ENCODE results near the gene MAP3K3. TPM values are rescaled to one million over a fixed set of nuclear protein-coding genes. Genes with fewer than 3 reads are reported as not detected.

MAP3K3 gene
- total and polyA plus RNA-seq, 10 of the 15 experiments (the other 5 are each of a cell fraction or from before 2014, with no cell fraction given) = 1.6 to 24.1 (median 15.0) TPM

DNA sequence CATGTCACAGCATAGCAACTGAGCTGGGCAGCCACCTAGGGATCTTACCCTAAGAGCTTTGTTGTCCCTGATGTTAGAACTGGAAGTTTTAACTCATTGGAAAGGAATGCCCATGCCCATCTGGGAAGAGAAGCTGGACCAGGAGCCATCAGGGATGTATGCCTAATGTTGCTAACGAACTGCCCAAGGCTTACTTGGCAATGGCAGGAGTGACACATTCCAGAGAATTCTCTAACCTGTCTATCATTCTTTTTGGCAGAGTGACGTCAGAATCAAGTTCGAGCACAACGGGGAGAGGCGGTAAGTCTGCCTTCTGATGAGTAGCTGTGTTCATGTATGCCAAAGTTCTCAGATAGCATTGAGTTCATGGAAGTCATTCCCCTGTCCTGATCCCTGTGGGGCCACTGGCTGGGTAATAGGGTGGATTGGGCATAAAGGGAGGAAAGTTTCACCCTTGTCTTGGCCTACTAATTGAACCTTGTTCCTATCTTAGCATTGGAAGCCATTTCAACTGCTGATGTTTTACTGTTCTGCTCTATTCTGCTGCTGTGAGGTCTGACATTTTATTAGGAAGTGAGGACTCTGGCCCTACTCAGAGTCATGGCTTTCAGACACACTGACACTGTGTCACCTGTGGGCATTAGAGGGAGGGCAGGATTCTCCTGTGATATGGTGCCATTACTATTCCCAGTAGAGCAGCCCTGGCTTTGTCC is 23.7 kb downstream of the MAP3K3 start:
- peak overlapping the region; percentile 90 for H3K4me2 ChIP-seq (ENCODE audit: control insufficient read depth, insufficient read depth)
- TF ChIP-seq MYB (IDR thresholded peaks at IDR 0.05; ENCODE audit: borderline replicate concordance, low read depth, low read length) (no peak), RFX5 (IDR thresholded peaks at IDR 0.05; ENCODE audit: low read depth, low read length) (no peak), BMI1 (IDR thresholded peaks at IDR 0.05; ENCODE audit: borderline replicate concordance) (no peak), TBL1XR1 (IDR thresholded peaks at IDR 0.05; ENCODE audit: low read depth, low read length) (no peak), GATAD2B (conservative IDR thresholded peaks at IDR 0.05; ENCODE audit: low read depth) (no peak), MTA2 (IDR thresholded peaks at IDR 0.05; ENCODE audit: low read depth) (no peak), RAD51 (IDR thresholded peaks at IDR 0.05) (no peak), SP1 (IDR thresholded peaks at IDR 0.05; ENCODE audit: low read depth, low read length) (no peak), MXI1 (IDR thresholded peaks at IDR 0.05; ENCODE audit: low read depth, low read length) (no peak)
- TF ChIP-seq, protein P1, sequence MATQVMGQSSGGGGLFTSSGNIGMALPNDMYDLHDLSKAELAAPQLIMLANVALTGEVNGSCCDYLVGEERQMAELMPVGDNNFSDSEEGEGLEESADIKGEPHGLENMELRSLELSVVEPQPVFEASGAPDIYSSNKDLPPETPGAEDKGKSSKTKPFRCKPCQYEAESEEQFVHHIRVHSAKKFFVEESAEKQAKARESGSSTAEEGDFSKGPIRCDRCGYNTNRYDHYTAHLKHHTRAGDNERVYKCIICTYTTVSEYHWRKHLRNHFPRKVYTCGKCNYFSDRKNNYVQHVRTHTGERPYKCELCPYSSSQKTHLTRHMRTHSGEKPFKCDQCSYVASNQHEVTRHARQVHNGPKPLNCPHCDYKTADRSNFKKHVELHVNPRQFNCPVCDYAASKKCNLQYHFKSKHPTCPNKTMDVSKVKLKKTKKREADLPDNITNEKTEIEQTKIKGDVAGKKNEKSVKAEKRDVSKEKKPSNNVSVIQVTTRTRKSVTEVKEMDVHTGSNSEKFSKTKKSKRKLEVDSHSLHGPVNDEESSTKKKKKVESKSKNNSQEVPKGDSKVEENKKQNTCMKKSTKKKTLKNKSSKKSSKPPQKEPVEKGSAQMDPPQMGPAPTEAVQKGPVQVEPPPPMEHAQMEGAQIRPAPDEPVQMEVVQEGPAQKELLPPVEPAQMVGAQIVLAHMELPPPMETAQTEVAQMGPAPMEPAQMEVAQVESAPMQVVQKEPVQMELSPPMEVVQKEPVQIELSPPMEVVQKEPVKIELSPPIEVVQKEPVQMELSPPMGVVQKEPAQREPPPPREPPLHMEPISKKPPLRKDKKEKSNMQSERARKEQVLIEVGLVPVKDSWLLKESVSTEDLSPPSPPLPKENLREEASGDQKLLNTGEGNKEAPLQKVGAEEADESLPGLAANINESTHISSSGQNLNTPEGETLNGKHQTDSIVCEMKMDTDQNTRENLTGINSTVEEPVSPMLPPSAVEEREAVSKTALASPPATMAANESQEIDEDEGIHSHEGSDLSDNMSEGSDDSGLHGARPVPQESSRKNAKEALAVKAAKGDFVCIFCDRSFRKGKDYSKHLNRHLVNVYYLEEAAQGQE (IDR thresholded peaks at IDR 0.05; ENCODE audit: low read depth, low read length) = no peak
- TF ChIP-seq, protein P2, sequence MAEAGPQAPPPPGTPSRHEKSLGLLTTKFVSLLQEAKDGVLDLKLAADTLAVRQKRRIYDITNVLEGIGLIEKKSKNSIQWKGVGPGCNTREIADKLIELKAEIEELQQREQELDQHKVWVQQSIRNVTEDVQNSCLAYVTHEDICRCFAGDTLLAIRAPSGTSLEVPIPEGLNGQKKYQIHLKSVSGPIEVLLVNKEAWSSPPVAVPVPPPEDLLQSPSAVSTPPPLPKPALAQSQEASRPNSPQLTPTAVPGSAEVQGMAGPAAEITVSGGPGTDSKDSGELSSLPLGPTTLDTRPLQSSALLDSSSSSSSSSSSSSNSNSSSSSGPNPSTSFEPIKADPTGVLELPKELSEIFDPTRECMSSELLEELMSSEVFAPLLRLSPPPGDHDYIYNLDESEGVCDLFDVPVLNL (IDR thresholded peaks at IDR 0.05; ENCODE audit: low read depth, low read length) = no peak
- no peaks in the 10 kb centered on the region for H4K20me1 ChIP-seq (ENCODE audit: control insufficient read depth, insufficient read depth)
- SMC1A ChIA-PET (ENCODE audit: uncharacterized antibody, unreplicated experiment) = interaction anchor here (0.6 to 3.8 kb wide), 9 partner anchors 9 to 44 kb away, joined by 3 to 19 read pairs (median 4); no protein-coding TSS in a partner anchor
- ATAC-seq (peak; percentile 91), FAIRE-seq (peak; percentile 57), DNase-seq (ENCODE audit: low read depth, low spot score) (no peak)
- peak overlapping the region; percentile 85 for H3K27ac ChIP-seq (ENCODE audit: control insufficient read depth, insufficient read depth)
- no peaks in the 10 kb centered on the region for H3K27me3 ChIP-seq (replicated peaks in 1 of 2; ENCODE audit: control insufficient read depth in 2 of 2, insufficient read depth in 2 of 2, low read length in 1 of 2)
- no TSS peak for BruUV-seq (replicated peaks)
- peak overlapping the region; percentile 43; the same call in 1 of the 2 replicates for H3K9ac ChIP-seq (ENCODE audit: control insufficient read depth, insufficient read depth, low read length)
- no peak overlapping the region for H3K4me3 ChIP-seq
- H3K9me3 ChIP-seq (replicated peaks; ENCODE audit: control insufficient read depth, insufficient read depth, low read length) = no peaks in the 10 kb centered on the region
- H3K4me1 ChIP-seq (ENCODE audit: control insufficient read depth, insufficient read depth, low read length) = peaks cover 26% of the 10 kb centered on the region
- CTCF ChIA-PET = interaction anchor here (0.8 to 1.9 kb wide), 5 partner anchors 24 to 220 kb away, joined by 3 to 11 read pairs (median 4); partner anchors contain the start of gene MAP3K3
- peaks cover 2% of the 10 kb centered on the region; the same call in 1 of the 2 replicates for H3K79me2 ChIP-seq (ENCODE audit: control insufficient read depth, insufficient read depth, low read length)
- H3K36me3 ChIP-seq (ENCODE audit: control insufficient read depth in 2 of 2, insufficient read depth in 2 of 2, low read length in 1 of 2) = peaks cover 4 to 10% of the 10 kb centered on the region in 2 experiments; a peak in 3 of 4 replicates
- intact Hi-C loops (cut with micrococcal nuclease; ENCODE audit: unreplicated experiment) (loop anchor here (2.0 kb wide), 1 partner anchor 45 kb away; the partner anchor contains the start of gene TACO1), in situ Hi-C loops (cut with MboI) (no loop called here)
- RAD21 ChIA-PET (ENCODE audit: unreplicated experiment) = interaction anchor here (1.0 to 2.4 kb wide), 6 partner anchors 11 to 52 kb away, joined by 3 to 11 read pairs (median 8); partner anchors contain the start of gene MAP3K3
- 88% methylated on average over 5 of the region's 5 CpGs for WGBS (ENCODE audit: insufficient coverage, insufficient replicate concordance, low lambda C conversion rate, missing lambda C conversion rate)
- H2AFZ ChIP-seq (ENCODE audit: control insufficient read depth, low read depth, low read length) = peak overlapping the region; percentile 35
- POLR2A ChIA-PET = interaction anchor here (0.5 to 2.1 kb wide), 10 partner anchors 9 to 374 kb away, joined by 3 to 7 read pairs (median 3); partner anchors contain the start of genes ICAM2 and MAP3K3

All from GM12878 (cell line).